Memory B cell (primary cell): Measurements from ENCODE around the gene MED13L.
"Not testable (repeated sequence)": the region's sequence is repeated elsewhere in the genome, so short reads cannot be mapped to it uniquely, and the experiment has no call there.

ENCODE experiments used
- ATAC-seq: fragments of 150-1000 bp; cut with Tn5 transposase; 2 replicates; pipeline ENCODE4 v1.10.0; 2021; ENCODE audit warnings: low read depth, mild to moderate bottlenecking, moderate library complexity
- DNase-seq, 2 donors: peaks; one replicate each; pipeline ENCODE4 v3.0.0; 2022; ENCODE audit warnings: low spot score in 2 of 2
- H3K27ac Mint-ChIP-seq: one replicate; pipeline ENCODE4 v1.8.0; 2022; ENCODE audit warnings: mild to moderate bottlenecking, moderate library complexity, mixed read lengths
- H3K27me3 Mint-ChIP-seq: one replicate; pipeline ENCODE4 v1.8.0; 2022; ENCODE audit warnings: mixed read lengths
- H3K36me3 Mint-ChIP-seq: one replicate; pipeline ENCODE4 v1.8.0; 2022; ENCODE audit warnings: mild to moderate bottlenecking, mixed read lengths
- H3K4me1 Mint-ChIP-seq: one replicate; pipeline ENCODE4 v1.8.0; 2022; ENCODE audit warnings: mixed read lengths
- H3K4me3 Mint-ChIP-seq: one replicate; pipeline ENCODE4 v1.8.0; 2022; ENCODE audit warnings: mild to moderate bottlenecking, moderate library complexity, mixed read lengths
- H3K9me3 Mint-ChIP-seq: one replicate; pipeline ENCODE4 v1.8.0; 2022; ENCODE audit warnings: mixed read lengths

Gene MED13L

DNA sequence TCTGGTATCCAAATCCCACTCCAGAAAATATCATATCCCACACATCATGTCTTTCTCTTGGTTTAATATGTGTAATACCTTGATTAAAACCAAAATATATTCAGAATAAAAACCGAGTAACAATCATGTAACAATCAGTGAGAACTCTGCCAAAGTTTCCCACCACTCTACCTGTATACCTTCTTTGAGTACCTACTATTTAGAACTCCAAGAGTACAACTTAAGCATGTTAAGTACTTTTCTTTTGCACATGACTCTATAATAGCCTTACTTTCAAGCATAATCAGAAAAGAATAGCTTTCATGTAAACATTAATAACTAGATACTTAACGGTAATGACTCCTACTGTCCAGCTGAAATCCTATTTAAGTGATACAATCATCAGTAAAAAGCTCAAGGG lies 223.2 kb downstream of the MED13L start:
- DNase-seq (no peak), ATAC-seq (no peak)
- H3K36me3 Mint-ChIP-seq: peaks cover 4% of the 10 kb centered on the region
- peaks cover 16% of the 10 kb centered on the region for H3K4me1 Mint-ChIP-seq
- H3K9me3 Mint-ChIP-seq: no peaks in the 10 kb centered on the region
- peak overlapping the region; percentile 5 for H3K27ac Mint-ChIP-seq
- no peak overlapping the region for H3K4me3 Mint-ChIP-seq
- H3K27me3 Mint-ChIP-seq: no peaks in the 10 kb centered on the region

DNA sequence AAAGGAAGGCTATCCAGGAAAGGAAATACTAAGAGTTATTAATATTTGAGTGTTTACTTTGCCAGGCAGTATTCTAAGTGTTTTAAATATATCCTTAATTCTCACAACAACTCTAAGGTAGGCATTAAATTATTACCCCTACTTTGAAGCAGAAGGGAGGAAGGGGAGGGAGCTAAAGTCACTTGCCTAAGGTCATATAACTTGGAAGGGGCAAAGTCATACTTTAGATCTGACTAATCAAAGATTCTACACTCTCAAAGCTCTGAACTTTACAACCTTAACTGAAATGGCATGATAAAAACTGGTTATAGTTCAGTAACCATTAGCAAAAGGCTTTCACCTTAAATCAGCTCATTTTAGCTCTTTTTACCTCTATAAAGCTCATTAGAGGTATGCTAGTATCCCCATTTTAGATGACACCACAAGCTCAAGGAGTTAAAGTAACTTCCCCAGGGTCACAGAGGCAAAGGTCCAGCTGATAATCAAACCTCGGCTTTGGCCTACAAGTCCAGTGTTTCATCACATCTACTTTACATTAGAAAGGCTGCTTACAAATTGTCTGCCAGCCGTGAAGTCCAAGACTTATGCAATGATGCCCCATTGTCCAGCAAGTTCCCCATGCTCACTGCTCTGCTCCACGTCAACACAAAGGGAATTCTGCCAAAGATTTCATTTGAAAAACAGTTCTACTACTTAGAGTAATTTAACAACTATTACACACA lies 223.9 kb downstream of the MED13L start:
- ATAC-seq: no peak
- Mint-ChIP-seq H3K4me3 (no peak overlapping the region), H3K27me3 (no peaks in the 10 kb centered on the region), H3K9me3 (no peaks in the 10 kb centered on the region), H3K4me1 (peaks cover 16% of the 10 kb centered on the region), H3K36me3 (peaks cover 4% of the 10 kb centered on the region), H3K27ac (peak overlapping the region; percentile 5)
- DNase-seq: no peak

DNA sequence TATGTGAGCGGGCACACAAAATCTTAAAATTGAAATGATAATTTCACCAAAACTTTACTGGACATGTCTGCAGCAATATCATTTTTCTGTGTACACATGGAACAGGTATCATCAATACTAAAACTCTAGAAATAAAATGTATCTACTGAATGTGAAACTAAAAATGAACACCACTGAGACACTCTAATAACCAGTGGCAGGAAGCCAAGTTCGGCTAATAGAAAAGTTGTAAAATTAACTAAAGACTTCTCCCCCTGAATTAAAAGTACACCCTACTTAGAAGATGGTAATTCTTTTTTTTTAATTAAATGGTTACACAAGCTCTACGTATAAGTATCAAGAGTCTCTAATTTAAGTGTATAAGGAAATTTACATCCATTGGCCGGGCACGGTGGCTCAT lies 227.2 kb downstream of the MED13L start:
- Mint-ChIP-seq H3K36me3 (peaks cover 2% of the 10 kb centered on the region), H3K9me3 (no peaks in the 10 kb centered on the region), H3K4me3 (no peak overlapping the region), H3K27ac (no peak overlapping the region), H3K27me3 (no peaks in the 10 kb centered on the region), H3K4me1 (peaks cover 20% of the 10 kb centered on the region)
- no peak for DNase-seq
- ATAC-seq: no peak

DNA sequence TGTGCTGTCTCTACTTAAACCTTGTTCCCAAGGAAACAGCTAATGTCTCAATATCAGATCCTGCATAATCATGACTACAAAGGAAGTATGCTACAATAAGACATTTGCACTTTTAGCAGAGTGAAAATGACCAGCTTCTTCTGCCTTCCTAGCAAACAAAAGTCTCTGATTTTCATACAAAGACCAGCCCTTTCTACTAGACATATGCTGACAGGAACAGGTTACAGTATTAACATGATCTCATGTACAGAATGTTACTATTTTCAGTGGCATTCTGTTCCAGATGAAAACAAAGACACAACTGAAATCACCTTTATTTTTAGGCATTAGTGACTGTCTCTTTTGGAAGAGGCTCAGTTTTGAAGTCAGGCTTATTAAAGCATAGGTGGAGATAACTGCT lies 228.6 kb downstream of the MED13L start:
- H3K27ac Mint-ChIP-seq: no peak overlapping the region
- H3K9me3 Mint-ChIP-seq: no peaks in the 10 kb centered on the region
- peaks cover 7% of the 10 kb centered on the region for H3K36me3 Mint-ChIP-seq
- DNase-seq (no peak), ATAC-seq (no peak)
- no peak overlapping the region for H3K4me3 Mint-ChIP-seq
- H3K4me1 Mint-ChIP-seq: peaks cover 22% of the 10 kb centered on the region
- H3K27me3 Mint-ChIP-seq: no peaks in the 10 kb centered on the region

GRCh38 chr12:116046039-116046438 lies 231.5 kb downstream of the MED13L start:
- Mint-ChIP-seq H3K27me3 (no peaks in the 10 kb centered on the region), H3K27ac (no peak overlapping the region), H3K36me3 (peaks cover 9% of the 10 kb centered on the region), H3K4me3 (no peak overlapping the region), H3K9me3 (no peaks in the 10 kb centered on the region), H3K4me1 (peaks cover 15% of the 10 kb centered on the region)
- no peak for ATAC-seq
- no peak for DNase-seq

GRCh38 chr12:116045150-116045549 lies 232.3 kb downstream of the MED13L start:
- H3K36me3 Mint-ChIP-seq: peaks cover 9% of the 10 kb centered on the region
- DNase-seq (no peak), ATAC-seq (no peak)
- no peaks in the 10 kb centered on the region for H3K27me3 Mint-ChIP-seq
- no peak overlapping the region for H3K27ac Mint-ChIP-seq
- peaks cover 15% of the 10 kb centered on the region for H3K4me1 Mint-ChIP-seq
- no peak overlapping the region for H3K4me3 Mint-ChIP-seq
- no peaks in the 10 kb centered on the region for H3K9me3 Mint-ChIP-seq

GRCh38 chr12:116043659-116044535 lies 233.6 kb downstream of the MED13L start:
- peaks cover 9% of the 10 kb centered on the region for H3K36me3 Mint-ChIP-seq
- H3K4me3 Mint-ChIP-seq: no peak overlapping the region
- no peak for ATAC-seq
- H3K4me1 Mint-ChIP-seq: peaks cover 21% of the 10 kb centered on the region
- no peaks in the 10 kb centered on the region for H3K9me3 Mint-ChIP-seq
- no peak overlapping the region for H3K27ac Mint-ChIP-seq
- DNase-seq: no peak
- H3K27me3 Mint-ChIP-seq: no peaks in the 10 kb centered on the region

- ATAC-seq (no peak), DNase-seq (no peak)
- no peaks in the 10 kb centered on the region for H3K27me3 Mint-ChIP-seq
- H3K9me3 Mint-ChIP-seq: no peaks in the 10 kb centered on the region
- H3K4me3 Mint-ChIP-seq: no peak overlapping the region
- no peak overlapping the region for H3K27ac Mint-ChIP-seq
- H3K36me3 Mint-ChIP-seq: peaks cover 9% of the 10 kb centered on the region
- H3K4me1 Mint-ChIP-seq: peaks cover 13% of the 10 kb centered on the region
Measured at GRCh38 chr12:116040402-116040801, 237.1 kb downstream of the MED13L start.

DNA sequence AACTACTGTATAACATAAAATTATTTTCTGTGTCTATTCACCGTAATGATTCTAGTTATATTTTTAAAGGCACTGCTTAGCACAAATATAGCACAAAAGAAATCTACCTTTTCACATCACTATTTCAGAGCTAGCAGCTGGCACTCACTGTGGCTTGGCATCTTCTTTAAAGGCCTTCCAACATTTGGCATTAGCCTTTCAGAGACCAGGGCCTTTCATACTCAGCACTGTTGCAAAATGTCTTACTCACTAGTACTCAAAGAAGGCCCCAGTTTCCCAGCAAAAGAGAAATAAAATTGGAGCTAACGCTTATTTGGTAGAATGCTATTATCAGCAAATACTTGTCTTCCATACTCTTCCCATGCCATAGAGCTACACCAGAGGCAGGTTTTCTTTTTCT lies 238.4 kb downstream of the MED13L start:
- no peaks in the 10 kb centered on the region for H3K9me3 Mint-ChIP-seq
- H3K27me3 Mint-ChIP-seq: no peaks in the 10 kb centered on the region
- DNase-seq: no peak
- H3K4me3 Mint-ChIP-seq: no peak overlapping the region
- peaks cover 8% of the 10 kb centered on the region for H3K4me1 Mint-ChIP-seq
- H3K27ac Mint-ChIP-seq: peak overlapping the region; percentile 39
- H3K36me3 Mint-ChIP-seq: peaks cover 5% of the 10 kb centered on the region
- ATAC-seq: no peak

- no peak overlapping the region for H3K4me3 Mint-ChIP-seq
- DNase-seq: no peak
- H3K27ac Mint-ChIP-seq: no peak overlapping the region
- H3K36me3 Mint-ChIP-seq: peaks cover 2% of the 10 kb centered on the region
- no peaks in the 10 kb centered on the region for H3K27me3 Mint-ChIP-seq
- ATAC-seq: no peak
- H3K9me3 Mint-ChIP-seq: no peaks in the 10 kb centered on the region
- peaks cover 8% of the 10 kb centered on the region for H3K4me1 Mint-ChIP-seq
Measured at GRCh38 chr12:116037941-116038837, 239.3 kb downstream of the MED13L start.

DNA sequence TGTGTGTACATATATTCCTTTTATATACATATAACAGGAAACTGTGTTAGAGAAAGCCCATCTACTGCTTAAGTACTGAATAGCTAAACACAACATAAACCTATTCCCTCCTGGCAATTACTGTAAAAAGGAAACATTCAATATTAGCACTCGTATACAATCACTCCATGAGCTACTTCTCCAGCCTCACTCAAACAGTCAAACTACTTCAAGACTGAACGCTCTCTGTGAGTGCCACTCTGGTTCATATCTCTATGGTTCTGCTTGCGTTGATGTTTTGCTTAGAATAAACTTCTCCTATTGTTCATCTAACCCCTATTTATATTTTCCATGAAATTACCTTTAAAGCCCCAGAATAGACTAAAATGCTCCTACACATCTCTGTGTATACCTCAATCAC lies 243.7 kb downstream of the MED13L start:
- Mint-ChIP-seq H3K4me3 (no peak overlapping the region), H3K4me1 (peaks cover 7% of the 10 kb centered on the region), H3K36me3 (peaks cover 16% of the 10 kb centered on the region), H3K27me3 (no peaks in the 10 kb centered on the region), H3K9me3 (peaks cover 6% of the 10 kb centered on the region), H3K27ac (no peak overlapping the region)
- DNase-seq (no peak), ATAC-seq (no peak)

- Mint-ChIP-seq H3K36me3 (peaks cover 16% of the 10 kb centered on the region), H3K4me1 (peaks cover 19% of the 10 kb centered on the region), H3K27ac (peak overlapping the region; percentile 54)
- not testable (repeated sequence) for H3K4me3 Mint-ChIP-seq, H3K27me3 Mint-ChIP-seq, DNase-seq, ATAC-seq, H3K9me3 Mint-ChIP-seq
Measured at GRCh38 chr12:116031624-116032023, 245.9 kb downstream of the MED13L start.

DNA sequence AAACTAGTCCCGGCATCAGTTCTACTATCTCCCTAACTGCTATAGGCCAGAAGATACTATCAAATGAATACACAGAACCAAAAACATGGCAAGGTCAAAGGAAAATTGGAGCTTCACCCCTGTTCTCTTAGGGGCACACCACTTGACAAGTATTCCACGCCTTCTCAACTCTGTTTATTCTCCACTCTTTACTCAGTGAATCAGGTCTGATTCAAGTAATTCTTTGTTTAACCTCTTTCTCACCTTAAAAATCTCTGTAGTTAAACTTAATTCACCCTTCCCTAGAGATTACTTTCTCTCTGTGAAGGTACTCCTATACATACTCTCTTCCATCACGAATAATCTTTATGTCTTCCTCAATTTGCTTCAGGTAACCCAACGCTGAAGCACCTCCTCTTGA lies 248.9 kb downstream of the MED13L start:
- no peak for ATAC-seq
- Mint-ChIP-seq H3K4me3 (no peak overlapping the region), H3K36me3 (peaks cover 16% of the 10 kb centered on the region), H3K4me1 (peaks cover 25% of the 10 kb centered on the region), H3K27ac (no peak overlapping the region), H3K27me3 (no peaks in the 10 kb centered on the region), H3K9me3 (peaks cover 6% of the 10 kb centered on the region)
- no peak for DNase-seq

DNA sequence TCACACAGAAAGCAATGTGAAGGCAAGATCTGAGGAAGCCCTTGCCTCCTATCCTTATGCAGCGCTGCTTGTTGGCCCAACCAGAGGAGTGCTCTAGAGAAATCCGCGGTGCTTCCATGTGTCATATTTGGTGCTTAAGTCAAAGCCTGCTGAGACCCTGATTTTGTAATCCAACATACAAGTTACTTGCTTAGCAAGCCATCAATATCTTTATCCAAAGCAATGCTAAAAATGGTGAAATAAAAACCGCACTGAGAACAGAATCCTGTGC lies 250.0 kb downstream of the MED13L start:
- Mint-ChIP-seq H3K4me1 (peaks cover 23% of the 10 kb centered on the region), H3K9me3 (peaks cover 3% of the 10 kb centered on the region), H3K4me3 (no peak overlapping the region)

More for the DNA sequence above, 250.0 kb downstream of the MED13L start:
- peak overlapping the region; percentile 50 for H3K27ac Mint-ChIP-seq
- peaks cover 12% of the 10 kb centered on the region for H3K36me3 Mint-ChIP-seq
- DNase-seq (no peak), ATAC-seq (no peak)
- H3K27me3 Mint-ChIP-seq: no peaks in the 10 kb centered on the region
